Esophagus squamous epithelium (tissue), 5 donors: ENCODE data around the gene SMIM38. TPM values are rescaled to one million over a fixed set of nuclear protein-coding genes. Genes with fewer than 3 reads are reported as not detected.

Experiments
- DNase-seq: peaks from one replicate; lab custom pipeline; 2025; lab: John Stamatoyannopoulos, UW
- H3K27ac ChIP-seq, 4 donors: fragments of 200-600 bp; sonication (generic); one replicate each; pipeline ENCODE4 v1.5.1; 2016 to 2019; ENCODE audit warnings: mild to moderate bottlenecking in 1 of 4
- H3K27me3 ChIP-seq, 4 donors: fragments of 200-600 bp; sonication (generic); 1 replicate in 3 of 4; 2 replicates in 1 of 4; pipeline versions ENCODE4 v1.5.1 to v1.6.0; 2017 to 2021; ENCODE audit warnings: antibody characterized with exemption in 1 of 4
- H3K36me3 ChIP-seq, 3 donors: fragments of 200-600 bp; sonication (generic); one replicate each; pipeline ENCODE4 v1.5.1; 2016 to 2019
- H3K4me1 ChIP-seq, 3 donors: fragments of 200-600 bp; sonication (generic); one replicate each; pipeline ENCODE4 v1.5.1; 2017 to 2019
- H3K4me3 ChIP-seq, 4 donors: fragments of 200-600 bp; sonication (generic); 1 replicate in 3 of 4; 2 replicates in 1 of 4; pipeline ENCODE4 v1.5.1; 2016 to 2019; ENCODE audit warnings: mild to moderate bottlenecking in 2 of 4, moderate library complexity in 1 of 4
- H3K9me3 ChIP-seq, 3 donors: fragments of 200-600 bp; sonication (generic); one replicate each; pipeline ENCODE4 v1.5.1; 2016 to 2019
- CTCF ChIP-seq, 6 experiments: fragments of 450-650 bp in 4 of 6; fragments of 200-600 bp in 2 of 6; sonication (generic) in 2 of 6; IDR thresholded peaks; one replicate each; pipeline ENCODE4 v1.5.1; 2016 to 2019; ENCODE audit warnings: antibody characterized with exemption in 6 of 6, mild to moderate bottlenecking in 4 of 6, moderate library complexity in 4 of 6
- POLR2A ChIP-seq, 4 donors: fragments of 450-650 bp; IDR thresholded peaks; one replicate each; pipeline ENCODE4 v1.6.1; 2017; ENCODE audit warnings: antibody characterized with exemption in 4 of 4, mild to moderate bottlenecking in 4 of 4, moderate library complexity in 3 of 4
- WGBS, 2 donors: methylation state at CpG; one replicate each; pipeline ENCODE4 v1.1.5; 2018; 5-methylcytosine and 5-hydroxymethylcytosine counted together
- intact Hi-C: fragments of 100-400 bp; cut with DNase I; formaldehyde crosslinking; loops from one replicate; pipeline ENCODE4 v1.15.0; 2022
- total RNA-seq, 4 donors: library from RNA; depleted of rRNA; stranded (reverse); fragments of >200 nt; gene quantifications; one replicate each; pipeline ENCODE4 v1.1.0, GENCODE V29; 2016
- donor health status: DM: yes; HTN: yes; CAD: no.

Gene SMIM38
- total RNA-seq, 4 donors from 2014 or later = 0.15 to 0.19 TPM; not detected in 2

GRCh38 chr11:69154938-69155301, 815 bp upstream of the SMIM38 start:
- Histone ChIP-seq H3K4me3 (no peak overlapping the region), H3K9me3 (no peaks in the 10 kb centered on the region), H3K27me3 (peaks cover 0 to 24% (median 0%) of the 10 kb centered on the region in 4 donors), H3K27ac (no peak overlapping the region), H3K36me3 (no peaks in the 10 kb centered on the region), H3K4me1 (peaks cover 15 to 41% (median 15%) of the 10 kb centered on the region in 3 donors)
- TF ChIP-seq POLR2A (IDR thresholded peaks at IDR 0.05) (no peak), CTCF (IDR thresholded peaks at IDR 0.05) (no peak)
- intact Hi-C loops = no loop called here
- no peak for DNase-seq
- 70 to 80% methylated on average over 1 to 4 of the region's 10 CpGs for WGBS, 2 donors

- H3K9me3 ChIP-seq = no peaks in the 10 kb centered on the region
- intact Hi-C loops = no loop called here
- no peak for DNase-seq
- H3K4me3 ChIP-seq = no peak overlapping the region
- TF ChIP-seq CTCF (IDR thresholded peaks at IDR 0.05) (no peak), POLR2A (IDR thresholded peaks at IDR 0.05) (no peak)
- H3K27me3 ChIP-seq = peaks cover 0 to 24% (median 0%) of the 10 kb centered on the region in 4 donors
- H3K36me3 ChIP-seq = no peaks in the 10 kb centered on the region
- 73% methylated on average over 8 of the region's 13 CpGs; no CpG with 5 or more reads in 1 of the 2 donors for WGBS, 2 donors
- peak overlapping the region in 2 of 4 donors; percentile 39 to 53 for H3K27ac ChIP-seq
- peaks cover 15 to 43% (median 15%) of the 10 kb centered on the region in 3 donors for H3K4me1 ChIP-seq
These were observed 502 bp downstream of the SMIM38 start for GRCh38 chr11:69156235-69156639.

GRCh38 chr11:69156673-69157155, 979 bp downstream of the SMIM38 start:
- intact Hi-C loops = no loop called here
- H3K27ac ChIP-seq = peak overlapping the region in 3 of 4 donors; percentile 31 to 53 (median 39)
- 52 to 78% methylated on average over 9 to 10 of the region's 15 CpGs for WGBS, 2 donors
- H3K27me3 ChIP-seq = peaks cover 0 to 24% (median 0%) of the 10 kb centered on the region in 4 donors
- no peaks in the 10 kb centered on the region for H3K36me3 ChIP-seq
- peaks cover 15 to 43% (median 15%) of the 10 kb centered on the region in 3 donors for H3K4me1 ChIP-seq
- H3K9me3 ChIP-seq = no peaks in the 10 kb centered on the region
- peak overlapping the region in 2 of 4 donors; percentile 8 to 38 for H3K4me3 ChIP-seq
- TF ChIP-seq CTCF (IDR thresholded peaks at IDR 0.05) (no peak), POLR2A (IDR thresholded peaks at IDR 0.05) (no peak)
- no peak for DNase-seq

GRCh38 chr11:69157156-69157821, 1.6 kb downstream of the SMIM38 start:
- WGBS, 2 donors = 8 to 37% methylated on average over 2 to 7 of the region's 44 CpGs
- H3K4me3 ChIP-seq = peak overlapping the region in 2 of 4 donors; percentile 8 to 38
- H3K36me3 ChIP-seq = no peaks in the 10 kb centered on the region
- H3K9me3 ChIP-seq = no peaks in the 10 kb centered on the region
- peaks cover 0 to 24% (median 0%) of the 10 kb centered on the region in 4 donors for H3K27me3 ChIP-seq
- no peak for DNase-seq
- peak overlapping the region in 3 of 4 donors; percentile 31 to 53 (median 39) for H3K27ac ChIP-seq
- intact Hi-C loops = no loop called here
- peaks cover 15 to 43% (median 15%) of the 10 kb centered on the region in 3 donors for H3K4me1 ChIP-seq
- TF ChIP-seq POLR2A (IDR thresholded peaks at IDR 0.05) = no peak
- no peak for TF ChIP-seq CTCF (IDR thresholded peaks at IDR 0.05)

GRCh38 chr11:69157822-69158231, 2.1 kb downstream of the SMIM38 start:
- no CpG with 5 or more reads among the region's 15 CpGs for WGBS, 2 donors
- H3K27me3 ChIP-seq = peaks cover 0 to 24% (median 0%) of the 10 kb centered on the region in 4 donors
- DNase-seq = no peak
- peaks cover 15 to 43% (median 15%) of the 10 kb centered on the region in 3 donors for H3K4me1 ChIP-seq
- intact Hi-C loops = no loop called here
- H3K36me3 ChIP-seq = no peaks in the 10 kb centered on the region
- H3K9me3 ChIP-seq = no peaks in the 10 kb centered on the region
- TF ChIP-seq POLR2A (IDR thresholded peaks at IDR 0.05) (no peak), CTCF (IDR thresholded peaks at IDR 0.05) (no peak)
- H3K4me3 ChIP-seq = no peak overlapping the region
- H3K27ac ChIP-seq = peak overlapping the region in 1 of 4 donors; percentile 2
